Panc1 (cell line): Measurements from ENCODE around the gene TRIM44.

Experiments
- TCF7L2 ChIP-seq: IDR thresholded peaks from 2 replicates; pipeline ENCODE4 v1.6.1; 2011; ENCODE audit warnings: mild to moderate bottlenecking, low read depth, low read length, inconsistent platforms
- TF ChIP-seq, protein P1 (sequence below): fragments of 450-650 bp; IDR thresholded peaks from 2 replicates; pipeline ENCODE4 v1.5.1; 2017; ENCODE audit warnings: mild to moderate bottlenecking
- TF ChIP-seq, protein P2 (sequence below), 2 experiments: IDR thresholded peaks; 2 replicates each; pipeline ENCODE4 v1.6.1; 2011 to 2012; ENCODE audit warnings: low read depth in 2 of 2, control low read depth in 1 of 2, low read length in 1 of 2, mild to moderate bottlenecking in 1 of 2, moderate library complexity in 1 of 2; ENCODE audit not compliant: insufficient read depth in 1 of 2

GRCh38 chr11:35862666-35863065 is 200.1 kb downstream of the TRIM44 start:
- TF ChIP-seq, protein P1, sequence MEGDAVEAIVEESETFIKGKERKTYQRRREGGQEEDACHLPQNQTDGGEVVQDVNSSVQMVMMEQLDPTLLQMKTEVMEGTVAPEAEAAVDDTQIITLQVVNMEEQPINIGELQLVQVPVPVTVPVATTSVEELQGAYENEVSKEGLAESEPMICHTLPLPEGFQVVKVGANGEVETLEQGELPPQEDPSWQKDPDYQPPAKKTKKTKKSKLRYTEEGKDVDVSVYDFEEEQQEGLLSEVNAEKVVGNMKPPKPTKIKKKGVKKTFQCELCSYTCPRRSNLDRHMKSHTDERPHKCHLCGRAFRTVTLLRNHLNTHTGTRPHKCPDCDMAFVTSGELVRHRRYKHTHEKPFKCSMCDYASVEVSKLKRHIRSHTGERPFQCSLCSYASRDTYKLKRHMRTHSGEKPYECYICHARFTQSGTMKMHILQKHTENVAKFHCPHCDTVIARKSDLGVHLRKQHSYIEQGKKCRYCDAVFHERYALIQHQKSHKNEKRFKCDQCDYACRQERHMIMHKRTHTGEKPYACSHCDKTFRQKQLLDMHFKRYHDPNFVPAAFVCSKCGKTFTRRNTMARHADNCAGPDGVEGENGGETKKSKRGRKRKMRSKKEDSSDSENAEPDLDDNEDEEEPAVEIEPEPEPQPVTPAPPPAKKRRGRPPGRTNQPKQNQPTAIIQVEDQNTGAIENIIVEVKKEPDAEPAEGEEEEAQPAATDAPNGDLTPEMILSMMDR: no peak
- TF ChIP-seq, protein P2, sequence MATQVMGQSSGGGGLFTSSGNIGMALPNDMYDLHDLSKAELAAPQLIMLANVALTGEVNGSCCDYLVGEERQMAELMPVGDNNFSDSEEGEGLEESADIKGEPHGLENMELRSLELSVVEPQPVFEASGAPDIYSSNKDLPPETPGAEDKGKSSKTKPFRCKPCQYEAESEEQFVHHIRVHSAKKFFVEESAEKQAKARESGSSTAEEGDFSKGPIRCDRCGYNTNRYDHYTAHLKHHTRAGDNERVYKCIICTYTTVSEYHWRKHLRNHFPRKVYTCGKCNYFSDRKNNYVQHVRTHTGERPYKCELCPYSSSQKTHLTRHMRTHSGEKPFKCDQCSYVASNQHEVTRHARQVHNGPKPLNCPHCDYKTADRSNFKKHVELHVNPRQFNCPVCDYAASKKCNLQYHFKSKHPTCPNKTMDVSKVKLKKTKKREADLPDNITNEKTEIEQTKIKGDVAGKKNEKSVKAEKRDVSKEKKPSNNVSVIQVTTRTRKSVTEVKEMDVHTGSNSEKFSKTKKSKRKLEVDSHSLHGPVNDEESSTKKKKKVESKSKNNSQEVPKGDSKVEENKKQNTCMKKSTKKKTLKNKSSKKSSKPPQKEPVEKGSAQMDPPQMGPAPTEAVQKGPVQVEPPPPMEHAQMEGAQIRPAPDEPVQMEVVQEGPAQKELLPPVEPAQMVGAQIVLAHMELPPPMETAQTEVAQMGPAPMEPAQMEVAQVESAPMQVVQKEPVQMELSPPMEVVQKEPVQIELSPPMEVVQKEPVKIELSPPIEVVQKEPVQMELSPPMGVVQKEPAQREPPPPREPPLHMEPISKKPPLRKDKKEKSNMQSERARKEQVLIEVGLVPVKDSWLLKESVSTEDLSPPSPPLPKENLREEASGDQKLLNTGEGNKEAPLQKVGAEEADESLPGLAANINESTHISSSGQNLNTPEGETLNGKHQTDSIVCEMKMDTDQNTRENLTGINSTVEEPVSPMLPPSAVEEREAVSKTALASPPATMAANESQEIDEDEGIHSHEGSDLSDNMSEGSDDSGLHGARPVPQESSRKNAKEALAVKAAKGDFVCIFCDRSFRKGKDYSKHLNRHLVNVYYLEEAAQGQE (IDR thresholded peaks at IDR 0.05; ENCODE audit: insufficient read depth in 1 of 2, low read depth in 2 of 2, low read length in 1 of 2): no peak
- TF ChIP-seq TCF7L2: no peak
